ENCODE results near the gene SPATA46. TPM values are rescaled to one million over a fixed set of nuclear protein-coding genes. Genes with fewer than 3 reads are reported as not detected.

The SPATA46 gene
- total and polyA plus RNA-seq, 2 donors (not counting 3 experiments of a cell fraction or from before 2014, with no cell fraction given) = not detected

DNA sequence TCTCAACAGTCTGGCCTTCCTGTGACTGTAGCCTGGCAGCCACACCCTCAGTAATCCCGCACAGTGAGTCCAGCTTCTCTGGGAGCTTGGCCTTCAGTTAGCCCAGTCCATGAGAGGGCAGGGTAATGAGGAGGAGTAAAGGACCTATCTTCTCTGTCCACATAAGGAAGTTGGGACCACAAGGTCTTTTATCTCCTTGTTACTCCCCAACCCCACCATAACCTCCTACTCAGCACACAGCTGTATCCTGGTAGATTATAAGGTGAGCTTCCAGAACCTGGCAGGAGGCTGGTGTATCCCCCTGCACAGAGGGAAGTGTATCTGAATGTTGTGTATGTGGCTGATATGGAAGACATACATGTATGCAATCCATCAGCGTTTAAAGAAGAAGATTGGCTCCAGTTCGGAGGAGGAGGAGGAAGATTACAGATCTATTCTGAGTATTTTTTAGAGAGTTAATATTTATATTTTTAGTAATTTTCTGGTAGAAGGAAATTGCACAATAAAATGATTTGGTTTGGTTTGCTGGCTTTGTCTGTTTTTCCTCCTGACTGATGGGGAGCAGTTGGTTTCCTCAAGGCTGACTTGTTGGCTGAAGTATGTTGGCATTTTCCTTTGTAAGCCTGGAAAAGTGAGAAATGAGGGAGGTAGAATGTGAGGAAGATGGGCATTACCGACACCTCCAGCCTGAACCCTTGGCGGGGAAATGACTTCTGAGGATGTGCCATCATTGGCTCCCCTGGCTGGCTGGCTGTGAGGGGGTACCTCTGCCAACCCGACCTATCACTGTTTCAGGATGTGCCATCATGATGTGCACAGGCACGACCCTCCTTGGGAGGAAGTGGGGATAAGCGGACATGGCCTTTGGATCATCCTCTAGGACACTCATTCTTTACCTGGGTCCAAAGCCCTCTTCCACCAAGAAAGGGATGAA lies 9.9 kb upstream of the SPATA46 start:
- ChIA-PET CTCF (interaction anchor here (1.0 to 1.2 kb wide), 2 partner anchors 29 to 330 kb away, joined by 6 read pairs; no protein-coding TSS in a partner anchor), POLR2A (no interaction called here)
- TF ChIP-seq JUN (IDR thresholded peaks at IDR 0.05; ENCODE audit: borderline replicate concordance, insufficient read depth, insufficient read length, low read depth) = no peak
- no peak for TF ChIP-seq FOS (IDR thresholded peaks at IDR 0.05; ENCODE audit: borderline replicate concordance, insufficient read depth, low read length)
- TF ChIP-seq CTCF (IDR thresholded peaks at IDR 0.05; ENCODE audit: extremely low read depth in 1 of 2, insufficient read depth in 1 of 2, low read depth in 1 of 2, low read length in 2 of 2) = no peak
- TF ChIP-seq EZH2 (IDR thresholded peaks at IDR 0.05; ENCODE audit: borderline replicate concordance, low read depth, low read length, severe bottlenecking) = no peak

More for the DNA sequence above, 9.9 kb upstream of the SPATA46 start:
- Histone ChIP-seq H3K9me1 (replicated peaks; ENCODE audit: control insufficient read depth, extremely low read depth, insufficient read depth, low read length) (no peaks in the 10 kb centered on the region), H2AFZ (ENCODE audit: low read depth, low read length) (no peak overlapping the region), H3K27ac (ENCODE audit: insufficient read depth, low read depth, low read length) (no peak overlapping the region), H4K20me1 (replicated peaks; ENCODE audit: control insufficient read depth, extremely low read depth, insufficient read depth, low read length) (no peaks in the 10 kb centered on the region), H3K4me1 (ENCODE audit: control insufficient read depth, extremely low read depth, insufficient read depth, low read length) (no peaks in the 10 kb centered on the region), H3K4me3 (replicated peaks in 1 of 3; ENCODE audit: insufficient read depth in 1 of 3, low read depth in 1 of 3, low read length in 3 of 3) (no peak overlapping the region), H3K4me2 (ENCODE audit: insufficient read depth, low read length) (no peak overlapping the region), H3K27me3 (ENCODE audit: control insufficient read depth in 2 of 2, insufficient read depth in 2 of 2, low read length in 2 of 2) (no peaks in the 10 kb centered on the region), H3K9me3 (replicated peaks; ENCODE audit: control insufficient read depth, insufficient read depth, low read length) (no peaks in the 10 kb centered on the region), H3K36me3 (ENCODE audit: control insufficient read depth in 2 of 2, extremely low read depth in 1 of 2, insufficient read depth in 2 of 2, low read length in 2 of 2) (peaks cover 0 to 3% of the 10 kb centered on the region in 2 experiments), H3K79me2 (ENCODE audit: control insufficient read depth, insufficient read depth, low read length) (no peaks in the 10 kb centered on the region), H3K9ac (replicated peaks; ENCODE audit: extremely low read depth, insufficient read depth, low read length) (no peak overlapping the region)
- DNase-seq (ENCODE audit: low read depth, low spot score) (no peak), FAIRE-seq (no peak)
- BruUV-seq (replicated peaks) = no TSS peak
- intact Hi-C loops (cut with micrococcal nuclease) = no loop called here
- dilution Hi-C loops (cut with MboI; ENCODE audit: extremely low pct_ligation_motif_present, low sequenced_read_pairs) = no loop called here
